Astrocyte of the cerebellum (primary cell): ENCODE measurements around the gene ELOVL6.
"Not testable (repeated sequence)": the region's sequence is repeated elsewhere in the genome, so short reads cannot be mapped to it uniquely, and the experiment has no call there.

ENCODE experiments used
- DNase-seq: peaks from one replicate; pipeline ENCODE4 v3.0.0-alpha.2; 2011; ENCODE audit warnings: low read depth
- H3K4me3 ChIP-seq: 2 replicates; pipeline ENCODE4 v1.5.1; 2011; ENCODE audit warnings: mild to moderate bottlenecking, low read depth, low read length, moderate library complexity
- CTCF ChIP-seq: IDR thresholded peaks from 2 replicates; pipeline ENCODE4 v1.5.1; 2012; ENCODE audit warnings: low read length, low read depth, moderate library complexity, mild to moderate bottlenecking; ENCODE audit errors: missing control alignments
- in situ Hi-C: cut with HindIII; loops from 2 replicates; pipeline ENCODE4 v1.10.0; 2017; ENCODE audit warnings: low sequenced_read_pairs

ELOVL6 gene

GRCh38 chr4:110164251-110164650 is 34.2 kb downstream of the ELOVL6 start:
- no peak for TF ChIP-seq CTCF
- no peak for DNase-seq
- no peak overlapping the region for H3K4me3 ChIP-seq
- in situ Hi-C loops, result no loop called here

- H3K4me3 ChIP-seq, result no peak overlapping the region
- DNase-seq, result peak; percentile 34
- TF ChIP-seq CTCF, result peak; percentile 20
- in situ Hi-C loops, result no loop called here
Observed at GRCh38 chr4:110163327-110164069, 34.9 kb downstream of the ELOVL6 start.

- TF ChIP-seq CTCF, result no peak
- DNase-seq, result no peak
- no peak overlapping the region for H3K4me3 ChIP-seq
- in situ Hi-C loops, result no loop called here
Observed at GRCh38 chr4:110160618-110161017, 37.8 kb downstream of the ELOVL6 start.

GRCh38 chr4:110159541-110159940 is 38.9 kb downstream of the ELOVL6 start:
- in situ Hi-C loops, result no loop called here
- DNase-seq, result no peak

GRCh38 chr4:110157580-110157979 is 40.8 kb downstream of the ELOVL6 start:
- in situ Hi-C loops, result no loop called here
- TF ChIP-seq CTCF, result no peak
- DNase-seq, result no peak
- no peak overlapping the region for H3K4me3 ChIP-seq

More at GRCh38 chr4:110159541-110159940, 38.9 kb downstream of the ELOVL6 start:
- no peak for TF ChIP-seq CTCF
- no peak overlapping the region for H3K4me3 ChIP-seq

- DNase-seq, H3K4me3 ChIP-seq, in situ Hi-C loops: not testable (repeated sequence)
Observed at GRCh38 chr4:110157166-110157565, 41.2 kb downstream of the ELOVL6 start.

- in situ Hi-C loops, result no loop called here
- TF ChIP-seq CTCF, result no peak
- H3K4me3 ChIP-seq, result no peak overlapping the region
- DNase-seq, result no peak
Observed at GRCh38 chr4:110156442-110156841, 42.0 kb downstream of the ELOVL6 start.
